H9 (cell line): ENCODE results near the gene TRUB2. TPM values are rescaled to one million over a fixed set of nuclear protein-coding genes. Genes with fewer than 3 reads are reported as not detected.

Source experiments
- DNase-seq: peaks from one replicate; pipeline ENCODE4 v3.0.0-alpha.2; 2017
- H2AFZ ChIP-seq: one replicate; pipeline ENCODE4 v1.6.1; 2013; ENCODE audit warnings: mild to moderate bottlenecking, low read length, control low read depth, moderate library complexity
- H2AK5ac ChIP-seq: 2 replicates; pipeline ENCODE4 v1.6.1; 2013; ENCODE audit warnings: low read length, control low read depth, mixed read lengths; ENCODE audit not compliant: insufficient read length
- H2BK120ac ChIP-seq: one replicate; pipeline ENCODE4 v1.6.1; 2013; ENCODE audit warnings: low read depth, mild to moderate bottlenecking, low read length, control low read depth, inconsistent platforms; ENCODE audit not compliant: poor library complexity, severe bottlenecking
- H2BK12ac ChIP-seq: 2 replicates; pipeline ENCODE4 v1.6.1; 2013; ENCODE audit warnings: low read length, control low read depth, mixed read lengths, low read depth; ENCODE audit not compliant: insufficient read length
- H2BK15ac ChIP-seq: 2 replicates; pipeline ENCODE4 v1.6.1; 2013; ENCODE audit warnings: low read depth, low read length, control low read depth
- H2BK20ac ChIP-seq: one replicate; pipeline ENCODE4 v1.6.1; 2013; ENCODE audit warnings: low read depth, mild to moderate bottlenecking, low read length, control low read depth, inconsistent platforms; ENCODE audit not compliant: poor library complexity, severe bottlenecking
- H2BK5ac ChIP-seq: 2 replicates; pipeline ENCODE4 v1.6.1; 2013; ENCODE audit warnings: low read length, control low read depth, mixed read lengths; ENCODE audit not compliant: insufficient read length
- H3K14ac ChIP-seq: 2 replicates; pipeline ENCODE4 v1.6.1; 2013; ENCODE audit warnings: low read length, control low read depth; ENCODE audit not compliant: insufficient read depth
- H3K18ac ChIP-seq: 2 replicates; pipeline ENCODE4 v1.6.1; 2013; ENCODE audit warnings: low read depth, mild to moderate bottlenecking, mixed read lengths, low read length, control low read depth; ENCODE audit not compliant: insufficient read length
- H3K23ac ChIP-seq: 2 replicates; pipeline ENCODE4 v1.6.1; 2013; ENCODE audit warnings: low read length, control low read depth, mixed read lengths, low read depth; ENCODE audit not compliant: insufficient read length
- H3K23me2 ChIP-seq: 2 replicates; pipeline ENCODE4 v1.6.1; 2013; ENCODE audit warnings: low read depth, mild to moderate bottlenecking, mixed read lengths, low read length, control low read depth; ENCODE audit not compliant: insufficient read length, poor library complexity, severe bottlenecking
- H3K27ac ChIP-seq: 2 replicates; pipeline ENCODE4 v1.5.1; 2013; ENCODE audit warnings: low read length, control low read depth, mixed read lengths, low read depth; ENCODE audit not compliant: insufficient read length
- H3K27me3 ChIP-seq: 2 replicates; pipeline ENCODE4 v1.6.1; 2013; ENCODE audit warnings: low read length, control low read depth, inconsistent platforms; ENCODE audit not compliant: insufficient read depth
- H3K4ac ChIP-seq: 2 replicates; pipeline ENCODE4 v1.6.1; 2013; ENCODE audit warnings: low read depth, mild to moderate bottlenecking, control low read depth, inconsistent platforms, low read length, moderate library complexity
- H3K4me1 ChIP-seq: 2 replicates; pipeline ENCODE4 v1.6.1; 2013; ENCODE audit warnings: low read length, control low read depth, inconsistent platforms; ENCODE audit not compliant: insufficient read depth
- H3K4me2 ChIP-seq: 2 replicates; pipeline ENCODE4 v1.6.1; 2013; ENCODE audit warnings: low read length, control low read depth, mixed read lengths; ENCODE audit not compliant: insufficient read length, insufficient read depth
- H3K56ac ChIP-seq: 2 replicates; pipeline ENCODE4 v1.6.1; 2013; ENCODE audit warnings: low read depth, mild to moderate bottlenecking, mixed read lengths, low read length, control low read depth; ENCODE audit not compliant: insufficient read length
- H3K79me1 ChIP-seq: 2 replicates; pipeline ENCODE4 v1.6.1; 2013; ENCODE audit warnings: low read depth, mild to moderate bottlenecking, moderate library complexity, low read length, control low read depth, inconsistent platforms; ENCODE audit not compliant: insufficient read depth, poor library complexity, severe bottlenecking
- H3K79me2 ChIP-seq: 2 replicates; pipeline ENCODE4 v1.6.1; 2013; ENCODE audit warnings: low read length, control low read depth, inconsistent platforms; ENCODE audit not compliant: insufficient read depth
- H3K9ac ChIP-seq: 2 replicates; pipeline ENCODE4 v1.6.1; 2013; ENCODE audit warnings: low read length, control low read depth, mixed read lengths; ENCODE audit not compliant: insufficient read length; ENCODE audit errors: extremely low read depth
- H3K9me3 ChIP-seq: one replicate; pipeline ENCODE4 v1.6.1; 2013; ENCODE audit warnings: low read depth, low read length, inconsistent platforms; ENCODE audit not compliant: control insufficient read depth
- H3T11ph ChIP-seq: one replicate; pipeline ENCODE4 v1.6.1; 2013; ENCODE audit warnings: mild to moderate bottlenecking, low read length, control low read depth, inconsistent platforms
- H4K20me1 ChIP-seq: one replicate; pipeline ENCODE4 v1.6.1; 2013; ENCODE audit not compliant: control insufficient read depth, insufficient read length, insufficient read depth
- H4K5ac ChIP-seq: 2 replicates; pipeline ENCODE4 v1.6.1; 2013; ENCODE audit warnings: low read depth, mild to moderate bottlenecking, mixed read lengths, low read length, control low read depth; ENCODE audit not compliant: insufficient read length
- H4K8ac ChIP-seq: replicated peaks from 2 replicates; pipeline ENCODE4 v1.6.1; 2013; ENCODE audit warnings: low read length, control low read depth, mixed read lengths, low read depth; ENCODE audit not compliant: insufficient read length
- H4K91ac ChIP-seq: 2 replicates; pipeline ENCODE4 v1.6.1; 2013; ENCODE audit warnings: low read depth, mild to moderate bottlenecking, moderate library complexity, mixed read lengths, low read length, control low read depth; ENCODE audit not compliant: insufficient read length
- H3K27ac Mint-ChIP-seq, 3 experiments: 2 replicates in 2 of 3; 3 replicates in 1 of 3; pipeline ENCODE4 v1.8.0; 2020 to 2021; ENCODE audit warnings: mixed read lengths in 3 of 3, mild to moderate bottlenecking in 1 of 3, moderate library complexity in 1 of 3
- H3K27me3 Mint-ChIP-seq: 2 replicates; pipeline ENCODE4 v1.8.0; 2021; ENCODE audit warnings: low read depth, mild to moderate bottlenecking, moderate library complexity, mixed read lengths
- H3K36me3 Mint-ChIP-seq, 3 experiments: 2 replicates in 2 of 3; 3 replicates in 1 of 3; pipeline ENCODE4 v1.8.0; 2020 to 2021; ENCODE audit warnings: low read depth in 3 of 3, mixed read lengths in 3 of 3; ENCODE audit not compliant: insufficient read depth in 1 of 3
- H3K4me1 Mint-ChIP-seq, 2 experiments: 2 replicates each; pipeline ENCODE4 v1.8.0; 2020; ENCODE audit warnings: mixed read lengths in 2 of 2
- H3K4me3 Mint-ChIP-seq, 2 experiments: 2 replicates in 1 of 2; 3 replicates in 1 of 2; pipeline ENCODE4 v1.8.0; 2020 to 2021; ENCODE audit warnings: mild to moderate bottlenecking in 2 of 2, mixed read lengths in 2 of 2, moderate library complexity in 1 of 2
- H3K9me3 Mint-ChIP-seq, 2 experiments: 2 replicates in 1 of 2; 3 replicates in 1 of 2; pipeline ENCODE4 v1.8.0; 2020; ENCODE audit warnings: mild to moderate bottlenecking in 2 of 2, mixed read lengths in 2 of 2, moderate library complexity in 1 of 2
- CTCF ChIP-seq: fragments of 200-600 bp; sonication (generic); conservative IDR thresholded peaks from 3 replicates; pipeline ENCODE4 v1.8.0; 2021; ENCODE audit warnings: antibody characterized with exemption, mild to moderate bottlenecking
- WGBS: extraction: QIAGEN DNeasy Blood & Tissue Kit; methylation state at CpG from one replicate; pipeline ENCODE4 v1.1.7; 2013; ENCODE audit warnings: missing lambda C conversion rate, low lambda C conversion rate, mixed read lengths; ENCODE audit not compliant: insufficient read length; ENCODE audit errors: extremely low coverage; 5-methylcytosine and 5-hydroxymethylcytosine counted together
- total RNA-seq: library from RNA; stranded (reverse); gene quantifications from 2 replicates; pipeline ENCODE4 v1.2.1, GENCODE V29; 2021

TRUB2 gene
- total RNA-seq, 1 experiment from 2014 or later = 38.3 TPM

GRCh38 chr9:128340691-128341434 is 18.6 kb upstream of the TRUB2 start:
- Histone ChIP-seq H2BK5ac (no peak overlapping the region), H4K5ac (no peak overlapping the region), H3K18ac (no peak overlapping the region), H3K27me3 (no peaks in the 10 kb centered on the region), H3K23ac (no peak overlapping the region), H3K9me3 (no peaks in the 10 kb centered on the region), H4K8ac (no peak overlapping the region), H3K79me2 (no peaks in the 10 kb centered on the region), H3K4me1 (no peaks in the 10 kb centered on the region), H2AK5ac (no peak overlapping the region), H2AFZ (no peak overlapping the region), H4K20me1 (no peaks in the 10 kb centered on the region), H2BK20ac (no peak overlapping the region), H2BK120ac (no peak overlapping the region), H3K14ac (no peak overlapping the region; the same call in 1 of the 2 replicates), H3K27ac (no peak overlapping the region), H2BK15ac (no peak overlapping the region), H3K56ac (no peak overlapping the region), H4K91ac (no peak overlapping the region), H3K4ac (no peak overlapping the region), H3K9ac (no peak overlapping the region), H3K4me2 (peak overlapping the region; percentile 70), H3K79me1 (no peaks in the 10 kb centered on the region), H2BK12ac (no peak overlapping the region), H3T11ph (no peak overlapping the region), H3K23me2 (peaks cover 3% of the 10 kb centered on the region)
- peaks cover 4 to 22% (median 10%) of the 10 kb centered on the region in 3 experiments for H3K36me3 Mint-ChIP-seq
- H3K9me3 Mint-ChIP-seq = no peaks in the 10 kb centered on the region
- H3K27ac Mint-ChIP-seq = peak overlapping the region in 1 of 3 experiments; percentile 40; a peak in 1 of 7 replicates
- peak; percentile 41 for DNase-seq
- H3K4me1 Mint-ChIP-seq = peaks cover 4 to 5% of the 10 kb centered on the region in 2 experiments
- H3K4me3 Mint-ChIP-seq = peak overlapping the region; percentile 88 to 93
- no peaks in the 10 kb centered on the region for H3K27me3 Mint-ChIP-seq
- TF ChIP-seq CTCF = no peak
- no CpG with 5 or more reads among the region's 48 CpGs for WGBS
